Measurements from ENCODE around the gene ARL16.

Gene ARL16

GRCh38 chr17:81683584-81684441 lies at the start of gene ARL16, which contains the start of gene HGS:
Gene ARL16, minus strand, starts transcription at chr17:81683797. Its CDS starts 44 bp downstream, at chr17:81683753.
Gene HGS, plus strand, starts transcription at chr17:81684011. Its CDS starts 56 bp downstream, at chr17:81684067.
- DNase-seq (ENCODE audit: low read depth), result peak; percentile 94

GRCh38 chr17:81727324-81728031 lies 43.9 kb upstream of the ARL16 start:
- no peak for DNase-seq (ENCODE audit: low read depth)

- no peak for DNase-seq (ENCODE audit: low read depth)
Measured at GRCh38 chr17:81726004-81726403, 42.4 kb upstream of the ARL16 start.

GRCh38 chr17:81725439-81725838 lies 41.8 kb upstream of the ARL16 start:
- DNase-seq (ENCODE audit: low read depth), result no peak

- no peak for DNase-seq (ENCODE audit: low read depth)
Measured at GRCh38 chr17:81723651-81724209, 40.1 kb upstream of the ARL16 start.

GRCh38 chr17:81722184-81723120 lies 38.9 kb upstream of the ARL16 start:
- no peak for DNase-seq (ENCODE audit: low read depth)

GRCh38 chr17:81720267-81721071 lies 36.9 kb upstream of the ARL16 start:
- no peak for DNase-seq (ENCODE audit: low read depth)

GRCh38 chr17:81719410-81720266 lies 36.0 kb upstream of the ARL16 start:
- DNase-seq (ENCODE audit: low read depth), result no peak

GRCh38 chr17:81717766-81718089 lies 34.1 kb upstream of the ARL16 start:
- DNase-seq (ENCODE audit: low read depth), result no peak

- no peak for DNase-seq (ENCODE audit: low read depth)
Measured at GRCh38 chr17:81717049-81717765, 33.6 kb upstream of the ARL16 start.

- DNase-seq (ENCODE audit: low read depth), result no peak
Measured at GRCh38 chr17:81716674-81716996, 33.0 kb upstream of the ARL16 start.

GRCh38 chr17:81715872-81716673 lies 32.5 kb upstream of the ARL16 start:
- no peak for DNase-seq (ENCODE audit: low read depth)

GRCh38 chr17:81715107-81715871 lies 31.7 kb upstream of the ARL16 start:
- no peak for DNase-seq (ENCODE audit: low read depth)

GRCh38 chr17:81714412-81715106 lies 31.0 kb upstream of the ARL16 start:
- DNase-seq (ENCODE audit: low read depth), result no peak

- no peak for DNase-seq (ENCODE audit: low read depth)
Measured at GRCh38 chr17:81713556-81714411, 30.2 kb upstream of the ARL16 start.

- DNase-seq (ENCODE audit: low read depth), result no peak
Measured at GRCh38 chr17:81713004-81713555, 29.5 kb upstream of the ARL16 start.
